ENCODE data around the gene ROPN1L.
A peak's percentile ranks its signal among the peaks of the same experiment; 100 is the strongest.

Gene ROPN1L

GRCh38 chr5:10438301-10438700 lies 3.4 kb upstream of the ROPN1L start:
- H3K9me3 ChIP-seq (ENCODE audit: low read length), result no peaks in the 10 kb centered on the region

GRCh38 chr5:10439692-10440091 lies 2.0 kb upstream of the ROPN1L start:
- H3K9me3 ChIP-seq (ENCODE audit: low read length), result no peaks in the 10 kb centered on the region
- H3K36me3 ChIP-seq (ENCODE audit: insufficient read depth, low read length), result peaks cover 18% of the 10 kb centered on the region
- no peaks in the 10 kb centered on the region for H3K27me3 ChIP-seq (ENCODE audit: insufficient read depth, low read length)
- H3K4me3 ChIP-seq (ENCODE audit: low read length), result no peak overlapping the region
- peaks cover 13% of the 10 kb centered on the region for H3K4me1 ChIP-seq (ENCODE audit: insufficient read depth, low read length)
- H2AFZ ChIP-seq (ENCODE audit: low read depth, low read length), result no peak overlapping the region

More at GRCh38 chr5:10438301-10438700, 3.4 kb upstream of the ROPN1L start:
- Histone ChIP-seq H3K36me3 (ENCODE audit: insufficient read depth, low read length) (peaks cover 32% of the 10 kb centered on the region), H3K27me3 (ENCODE audit: insufficient read depth, low read length) (no peaks in the 10 kb centered on the region), H3K4me1 (ENCODE audit: insufficient read depth, low read length) (peaks cover 13% of the 10 kb centered on the region), H2AFZ (ENCODE audit: low read depth, low read length) (no peak overlapping the region), H3K4me3 (ENCODE audit: low read length) (no peak overlapping the region)

DNA sequence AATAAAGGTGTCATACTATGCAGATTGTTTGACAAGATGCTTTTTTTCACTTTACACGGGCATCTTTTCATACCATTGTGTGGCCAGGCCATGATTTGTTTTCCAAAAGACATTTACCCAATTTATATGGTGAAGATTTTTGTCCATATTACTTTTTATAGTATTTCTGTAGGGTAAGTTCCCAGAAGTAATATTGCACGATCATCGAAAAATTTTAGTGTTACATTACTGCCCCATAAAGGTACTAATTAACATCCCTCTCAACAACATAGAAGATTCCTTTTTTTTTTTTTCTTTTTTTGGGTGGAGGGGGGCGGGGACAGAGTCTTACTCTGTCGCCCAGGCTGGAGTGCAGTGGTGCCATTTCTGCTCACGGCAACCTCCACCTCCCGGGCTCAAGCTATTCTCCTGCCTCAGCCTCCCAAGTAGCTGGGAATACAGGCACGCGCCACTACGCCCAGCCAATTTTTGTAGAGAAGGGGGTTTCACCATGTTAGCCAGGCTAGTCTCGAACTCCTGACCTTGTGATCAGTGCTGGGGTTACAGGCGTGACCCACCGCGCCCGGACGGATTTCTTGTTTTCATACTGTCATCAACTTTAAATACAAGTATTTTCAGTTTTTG lies 1.2 kb upstream of the ROPN1L start:
- H3K4me1 ChIP-seq (ENCODE audit: insufficient read depth, low read length), result peaks cover 13% of the 10 kb centered on the region
- H3K9me3 ChIP-seq (ENCODE audit: low read length), result no peaks in the 10 kb centered on the region
- no peak overlapping the region for H2AFZ ChIP-seq (ENCODE audit: low read depth, low read length)
- H3K4me3 ChIP-seq (ENCODE audit: low read length), result peak overlapping the region; percentile 63
- peaks cover 16% of the 10 kb centered on the region for H3K36me3 ChIP-seq (ENCODE audit: insufficient read depth, low read length)
- H3K27me3 ChIP-seq (ENCODE audit: insufficient read depth, low read length), result no peaks in the 10 kb centered on the region

DNA sequence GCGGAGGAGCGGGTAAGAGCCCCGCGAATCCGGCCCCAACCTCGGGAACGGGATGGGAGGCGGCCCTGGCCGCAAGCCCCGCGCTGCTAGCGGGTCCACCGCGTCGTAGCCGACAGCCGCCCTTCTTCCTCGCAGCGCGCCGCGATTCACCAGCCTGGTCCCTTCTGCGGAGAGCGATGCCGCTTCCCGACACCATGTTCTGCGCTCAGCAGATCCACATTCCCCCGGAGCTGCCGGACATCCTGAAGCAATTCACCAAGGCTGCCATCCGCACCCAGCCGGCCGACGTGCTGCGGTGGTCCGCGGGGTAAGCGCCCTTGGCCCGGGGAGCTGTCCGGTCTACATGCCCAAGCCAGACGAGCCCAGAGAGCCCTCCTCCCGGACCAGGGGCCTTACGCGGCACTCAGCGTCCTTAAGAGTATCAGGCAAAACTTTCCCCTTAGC lies 335 bp downstream of the ROPN1L start:
- H3K36me3 ChIP-seq (ENCODE audit: insufficient read depth, low read length), result peaks cover 11% of the 10 kb centered on the region
- peaks cover 13% of the 10 kb centered on the region for H3K4me1 ChIP-seq (ENCODE audit: insufficient read depth, low read length)
- peak overlapping the region; percentile 63 for H3K4me3 ChIP-seq (ENCODE audit: low read length)
- no peaks in the 10 kb centered on the region for H3K27me3 ChIP-seq (ENCODE audit: insufficient read depth, low read length)
- peak overlapping the region; percentile 27 for H2AFZ ChIP-seq (ENCODE audit: low read depth, low read length)
- no peaks in the 10 kb centered on the region for H3K9me3 ChIP-seq (ENCODE audit: low read length)

GRCh38 chr5:10442576-10442975 lies 897 bp downstream of the ROPN1L start:
- Histone ChIP-seq H3K4me3 (ENCODE audit: low read length) (peak overlapping the region; percentile 63), H3K36me3 (ENCODE audit: insufficient read depth, low read length) (peaks cover 10% of the 10 kb centered on the region), H2AFZ (ENCODE audit: low read depth, low read length) (no peak overlapping the region), H3K9me3 (ENCODE audit: low read length) (no peaks in the 10 kb centered on the region), H3K27me3 (ENCODE audit: insufficient read depth, low read length) (no peaks in the 10 kb centered on the region), H3K4me1 (ENCODE audit: insufficient read depth, low read length) (peaks cover 13% of the 10 kb centered on the region)

GRCh38 chr5:10445352-10445751 lies 3.7 kb downstream of the ROPN1L start:
- Histone ChIP-seq H3K9me3 (ENCODE audit: low read length) (no peaks in the 10 kb centered on the region), H2AFZ (ENCODE audit: low read depth, low read length) (no peak overlapping the region), H3K27me3 (ENCODE audit: insufficient read depth, low read length) (no peaks in the 10 kb centered on the region), H3K4me3 (ENCODE audit: low read length) (no peak overlapping the region), H3K4me1 (ENCODE audit: insufficient read depth, low read length) (peaks cover 13% of the 10 kb centered on the region), H3K36me3 (ENCODE audit: insufficient read depth, low read length) (no peaks in the 10 kb centered on the region)

DNA sequence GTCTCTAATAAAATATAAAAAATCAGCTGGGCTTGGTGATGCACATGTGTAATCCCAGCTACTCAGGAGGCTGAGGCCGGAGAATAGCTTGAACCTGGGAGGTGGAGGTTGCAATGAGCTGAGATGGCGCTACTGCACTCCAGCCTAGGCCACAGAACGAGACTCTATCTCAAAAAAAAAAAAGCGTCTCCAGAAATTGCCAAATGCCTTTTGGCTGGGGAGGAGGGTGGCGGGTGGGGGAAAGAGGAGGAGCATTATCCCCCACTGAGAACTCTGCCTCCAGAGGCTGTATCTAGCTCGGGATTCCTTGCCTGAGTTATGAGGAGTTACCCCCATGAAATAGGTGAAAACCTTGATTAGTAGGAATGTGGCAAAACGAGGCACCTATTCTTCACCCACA lies 4.8 kb downstream of the ROPN1L start:
- no peaks in the 10 kb centered on the region for H3K9me3 ChIP-seq (ENCODE audit: low read length)
- peaks cover 5% of the 10 kb centered on the region for H3K4me1 ChIP-seq (ENCODE audit: insufficient read depth, low read length)
- no peak overlapping the region for H2AFZ ChIP-seq (ENCODE audit: low read depth, low read length)
- no peaks in the 10 kb centered on the region for H3K36me3 ChIP-seq (ENCODE audit: insufficient read depth, low read length)
- H3K4me3 ChIP-seq (ENCODE audit: low read length), result no peak overlapping the region
- no peaks in the 10 kb centered on the region for H3K27me3 ChIP-seq (ENCODE audit: insufficient read depth, low read length)

DNA sequence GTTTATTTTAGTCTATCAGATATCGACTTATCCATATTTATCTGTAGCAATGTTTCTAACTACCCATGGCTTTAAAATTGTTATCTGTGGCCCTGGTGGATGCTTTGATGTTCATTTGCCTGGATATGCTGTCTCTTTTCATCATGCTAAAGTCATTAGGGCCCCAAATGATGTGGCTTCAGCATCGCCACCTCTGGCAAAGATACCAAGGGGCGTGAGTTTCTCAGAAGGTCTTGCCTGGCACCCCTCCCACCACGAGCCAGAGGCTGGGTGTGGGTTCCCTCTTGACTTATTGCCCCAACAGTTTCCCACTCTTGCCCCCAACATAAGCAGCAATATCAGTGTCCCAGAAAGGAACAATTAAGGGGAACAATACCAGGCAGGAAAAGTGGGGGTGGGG lies 5.4 kb downstream of the ROPN1L start:
- H3K9me3 ChIP-seq (ENCODE audit: low read length), result no peaks in the 10 kb centered on the region
- H3K4me3 ChIP-seq (ENCODE audit: low read length), result no peak overlapping the region
- H3K27me3 ChIP-seq (ENCODE audit: insufficient read depth, low read length), result no peaks in the 10 kb centered on the region
- H3K4me1 ChIP-seq (ENCODE audit: insufficient read depth, low read length), result peaks cover 5% of the 10 kb centered on the region
- H2AFZ ChIP-seq (ENCODE audit: low read depth, low read length), result no peak overlapping the region
- H3K36me3 ChIP-seq (ENCODE audit: insufficient read depth, low read length), result no peaks in the 10 kb centered on the region

- no peak overlapping the region for H2AFZ ChIP-seq (ENCODE audit: low read depth, low read length)
- no peaks in the 10 kb centered on the region for H3K27me3 ChIP-seq (ENCODE audit: insufficient read depth, low read length)
- no peaks in the 10 kb centered on the region for H3K9me3 ChIP-seq (ENCODE audit: low read length)
- H3K36me3 ChIP-seq (ENCODE audit: insufficient read depth, low read length), result no peaks in the 10 kb centered on the region
- H3K4me1 ChIP-seq (ENCODE audit: insufficient read depth, low read length), result peaks cover 2% of the 10 kb centered on the region
- no peak overlapping the region for H3K4me3 ChIP-seq (ENCODE audit: low read length)
Observed at GRCh38 chr5:10448754-10449360, 7.2 kb downstream of the ROPN1L start.

GRCh38 chr5:10451137-10451824 lies 9.6 kb downstream of the ROPN1L start:
- H2AFZ ChIP-seq (ENCODE audit: low read depth, low read length), result no peak overlapping the region
- H3K9me3 ChIP-seq (ENCODE audit: low read length), result no peaks in the 10 kb centered on the region
- no peaks in the 10 kb centered on the region for H3K36me3 ChIP-seq (ENCODE audit: insufficient read depth, low read length)
- H3K27me3 ChIP-seq (ENCODE audit: insufficient read depth, low read length), result no peaks in the 10 kb centered on the region
- no peak overlapping the region for H3K4me3 ChIP-seq (ENCODE audit: low read length)
- peaks cover 17% of the 10 kb centered on the region for H3K4me1 ChIP-seq (ENCODE audit: insufficient read depth, low read length)

GRCh38 chr5:10452768-10453331 lies 11.2 kb downstream of the ROPN1L start:
- Histone ChIP-seq H2AFZ (ENCODE audit: low read depth, low read length) (no peak overlapping the region), H3K4me3 (ENCODE audit: low read length) (no peak overlapping the region), H3K4me1 (ENCODE audit: insufficient read depth, low read length) (peaks cover 17% of the 10 kb centered on the region), H3K36me3 (ENCODE audit: insufficient read depth, low read length) (no peaks in the 10 kb centered on the region), H3K9me3 (ENCODE audit: low read length) (no peaks in the 10 kb centered on the region), H3K27me3 (ENCODE audit: insufficient read depth, low read length) (no peaks in the 10 kb centered on the region)

GRCh38 chr5:10453545-10453944 lies 11.9 kb downstream of the ROPN1L start:
- Histone ChIP-seq H3K4me1 (ENCODE audit: insufficient read depth, low read length) (peaks cover 17% of the 10 kb centered on the region), H3K9me3 (ENCODE audit: low read length) (no peaks in the 10 kb centered on the region)

DNA sequence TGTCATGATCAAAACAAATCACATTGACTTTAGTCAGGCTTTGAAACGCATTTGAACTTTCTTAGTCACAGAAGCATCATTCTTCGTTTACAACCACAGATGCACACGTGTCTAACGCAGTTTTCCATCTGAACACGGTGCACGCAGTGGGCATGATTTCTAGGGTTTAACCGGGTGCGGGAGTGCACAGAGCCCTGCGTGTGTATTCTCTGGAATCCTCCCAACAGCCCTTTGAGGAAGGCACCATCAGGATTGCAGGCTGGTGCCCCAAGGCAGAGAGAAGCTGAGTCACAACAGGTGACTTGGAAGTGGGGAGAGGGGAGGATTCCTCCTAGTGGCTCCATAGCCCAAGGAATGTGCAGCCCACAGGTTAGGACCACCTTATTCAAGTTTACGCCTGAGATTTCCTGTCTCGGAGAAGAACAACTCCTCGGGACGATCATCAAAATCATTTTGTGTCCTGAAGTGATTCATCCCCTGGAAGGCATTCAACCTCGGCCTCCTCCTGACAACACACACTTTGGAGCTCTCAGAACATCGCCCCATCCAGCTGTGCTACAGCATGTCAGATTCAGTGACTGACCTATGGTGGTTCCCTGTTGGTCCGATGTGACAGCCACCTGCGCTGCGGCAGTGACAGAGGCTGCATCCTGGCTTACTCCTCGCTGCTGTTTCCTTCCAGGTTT lies 13.1 kb downstream of the ROPN1L start:
- Histone ChIP-seq H3K4me1 (ENCODE audit: insufficient read depth, low read length) (peaks cover 17% of the 10 kb centered on the region), H3K9me3 (ENCODE audit: low read length) (no peaks in the 10 kb centered on the region), H3K27me3 (ENCODE audit: insufficient read depth, low read length) (no peaks in the 10 kb centered on the region), H3K36me3 (ENCODE audit: insufficient read depth, low read length) (no peaks in the 10 kb centered on the region), H2AFZ (ENCODE audit: low read depth, low read length) (no peak overlapping the region), H3K4me3 (ENCODE audit: low read length) (no peak overlapping the region)

More at GRCh38 chr5:10453545-10453944, 11.9 kb downstream of the ROPN1L start:
- no peaks in the 10 kb centered on the region for H3K36me3 ChIP-seq (ENCODE audit: insufficient read depth, low read length)
- no peak overlapping the region for H3K4me3 ChIP-seq (ENCODE audit: low read length)
- no peak overlapping the region for H2AFZ ChIP-seq (ENCODE audit: low read depth, low read length)
- H3K27me3 ChIP-seq (ENCODE audit: insufficient read depth, low read length), result no peaks in the 10 kb centered on the region

All from neuron (in vitro differentiated cells).